HepG2 (cell line): ENCODE data around the gene ASB7.
"Not testable (repeated sequence)": the region's sequence is repeated elsewhere in the genome, so short reads cannot be mapped to it uniquely, and the experiment has no call there.

Source experiments
- ATF3 ChIP-seq: sonication (generic); formaldehyde crosslinking; IDR thresholded peaks from 2 replicates; pipeline ENCODE4 v1.4.0; 2020; ENCODE audit warnings: missing genetic modification reagents
- CEBPB ChIP-seq: IDR thresholded peaks from 2 replicates; pipeline ENCODE4 v1.6.1; 2011; ENCODE audit warnings: low read depth, low read length, improper control_type of control experiment, borderline replicate concordance
- CTCF ChIP-seq: sonication (generic); formaldehyde crosslinking; IDR thresholded peaks from 2 replicates; pipeline ENCODE4 v1.5.0; 2020; ENCODE audit warnings: mild to moderate bottlenecking, missing genetic modification reagents, moderate library complexity
- GATAD1 ChIP-seq: IDR thresholded peaks from 2 replicates; pipeline ENCODE4 v1.6.1; 2016; ENCODE audit warnings: missing genetic modification reagents, missing compliant biosample characterization
- POLR2A ChIP-seq, 2 experiments: IDR thresholded peaks; 2 replicates each; pipeline ENCODE4 v1.6.1; 2011; ENCODE audit warnings: low read depth in 2 of 2, low read length in 2 of 2, mild to moderate bottlenecking in 1 of 2, moderate library complexity in 1 of 2; ENCODE audit not compliant: insufficient read depth in 1 of 2
- SUZ12 ChIP-seq: fragments of 150-350 bp; IDR thresholded peaks from 2 replicates; pipeline ENCODE4 v1.6.1; 2014; ENCODE audit warnings: low read depth, low read length
- TCF12 ChIP-seq, 2 experiments: fragments of 450-650 bp in 1 of 2; sonication (generic) in 1 of 2; formaldehyde crosslinking in 1 of 2; IDR thresholded peaks; 2 replicates each; pipeline versions ENCODE4 v1.6.1 to v1.8.0; 2017 to 2022; ENCODE audit warnings: antibody characterized with exemption in 1 of 2, mild to moderate bottlenecking in 1 of 2, missing genetic modification reagents in 1 of 2, moderate library complexity in 1 of 2
- TOPORS ChIP-seq: sonication (generic); formaldehyde crosslinking; IDR thresholded peaks from 2 replicates; pipeline ENCODE4 v1.8.0; 2023; ENCODE audit warnings: mild to moderate bottlenecking, missing genetic modification reagents
- YEATS4 ChIP-seq: sonication (generic); formaldehyde crosslinking; IDR thresholded peaks from 2 replicates; pipeline ENCODE4 v1.4.0; 2020; ENCODE audit warnings: missing genetic modification reagents, borderline replicate concordance
- ZFX ChIP-seq: sonication (generic); formaldehyde crosslinking; IDR thresholded peaks from 2 replicates; pipeline ENCODE4 v1.4.0; 2020; ENCODE audit warnings: mild to moderate bottlenecking, low read depth, missing genetic modification reagents, moderate library complexity
- ZKSCAN1 ChIP-seq: fragments of 150-350 bp; IDR thresholded peaks from 2 replicates; pipeline ENCODE4 v1.6.1; 2014; ENCODE audit warnings: low read length
- ZNF605 ChIP-seq: sonication (generic); formaldehyde crosslinking; IDR thresholded peaks from 2 replicates; pipeline ENCODE4 v1.8.0; 2022; ENCODE audit warnings: mild to moderate bottlenecking, missing genetic modification reagents
- ZNF614 ChIP-seq: IDR thresholded peaks from 2 replicates; pipeline ENCODE4 v1.6.1; 2018; ENCODE audit warnings: missing biosample characterization, missing genetic modification reagents, inconsistent platforms, borderline replicate concordance
- ZNF768 ChIP-seq: sonication (generic); formaldehyde crosslinking; IDR thresholded peaks from 2 replicates; pipeline ENCODE4 v1.4.0; 2020; ENCODE audit warnings: missing genetic modification reagents

- TF ChIP-seq ATF3; CTCF (CRISPR knock-in tag); ZKSCAN1; TOPORS (CRISPR knock-in tag); POLR2A (IDR thresholded peaks at IDR 0.05; ENCODE audit: insufficient read depth in 1 of 2, low read depth in 2 of 2, low read length in 2 of 2); SUZ12; TCF12 (IDR thresholded peaks at IDR 0.05); TCF12 (CRISPR knock-in tag; IDR thresholded peaks at IDR 0.05); YEATS4 (CRISPR knock-in tag); GATAD1 (CRISPR knock-in tag); ZNF614 (CRISPR knock-in tag); ZNF768; ZNF605; CEBPB; ZFX (CRISPR knock-in tag): not testable (repeated sequence)
Measured at GRCh38 chr15:100679151-100679550, 76.8 kb downstream of the ASB7 start.
